ENCODE measurements around the gene LHFPL6.
"Not testable (repeated sequence)": the region's sequence is repeated elsewhere in the genome, so short reads cannot be mapped to it uniquely, and the experiment has no call there.

LHFPL6 gene

DNA sequence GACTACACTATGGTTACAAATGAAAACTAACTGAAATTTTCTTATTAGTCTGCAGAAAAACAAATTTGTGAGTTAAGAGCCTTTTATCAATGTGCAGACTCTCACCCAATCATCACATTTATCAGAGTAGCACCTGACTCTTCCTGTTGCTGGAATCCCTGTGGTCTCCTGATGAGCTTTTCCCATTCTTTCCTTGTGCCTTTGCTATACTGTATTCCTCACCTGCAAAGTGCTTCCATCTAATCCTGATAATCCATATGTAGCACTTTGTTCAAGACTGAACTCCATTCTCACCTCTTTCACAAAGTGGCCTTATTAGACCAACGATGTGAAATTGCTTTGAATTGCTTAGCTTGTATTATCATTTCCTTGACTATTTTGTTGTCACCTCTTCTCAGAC is 225.3 kb downstream of the LHFPL6 start:
- no peak for DNase-seq

DNA sequence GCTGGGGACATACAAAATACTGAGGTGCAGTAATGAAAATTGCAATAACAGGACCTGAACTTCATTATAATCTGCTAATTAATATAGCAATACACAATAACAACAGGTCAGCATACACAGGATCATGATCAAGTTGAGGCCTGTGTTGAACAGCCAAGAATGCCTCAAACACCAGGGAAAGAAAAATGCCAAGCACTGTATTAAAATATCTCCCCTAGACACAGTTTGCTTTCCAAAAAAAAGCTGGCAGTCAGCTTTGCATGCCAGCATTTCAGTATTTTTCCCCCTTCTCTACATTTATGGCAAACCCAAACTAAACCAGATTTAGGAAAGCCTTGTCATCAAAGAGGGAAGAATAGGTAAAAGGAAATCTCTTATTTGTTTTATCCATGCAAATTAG is 226.9 kb downstream of the LHFPL6 start:
- DNase-seq, result no peak

DNA sequence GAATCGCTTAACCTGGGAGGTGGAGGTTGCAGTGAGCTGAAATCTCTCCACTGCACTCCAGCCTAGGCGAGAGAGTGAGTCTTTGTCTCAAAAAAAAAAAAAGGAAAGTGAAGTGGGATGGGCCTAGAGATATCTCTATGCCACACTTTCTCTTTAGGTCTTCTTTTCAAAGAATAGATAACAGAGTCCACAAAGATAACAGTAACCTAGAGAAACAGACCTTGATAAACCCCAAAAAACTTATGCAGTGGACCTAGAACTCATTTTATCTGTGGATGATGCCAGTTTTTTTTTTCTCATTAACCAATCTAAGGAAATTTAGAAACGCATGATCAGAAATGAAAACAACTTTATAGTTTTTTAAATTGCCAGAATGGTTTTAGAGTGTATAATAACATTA is 227.4 kb downstream of the LHFPL6 start:
- no peak for DNase-seq

DNA sequence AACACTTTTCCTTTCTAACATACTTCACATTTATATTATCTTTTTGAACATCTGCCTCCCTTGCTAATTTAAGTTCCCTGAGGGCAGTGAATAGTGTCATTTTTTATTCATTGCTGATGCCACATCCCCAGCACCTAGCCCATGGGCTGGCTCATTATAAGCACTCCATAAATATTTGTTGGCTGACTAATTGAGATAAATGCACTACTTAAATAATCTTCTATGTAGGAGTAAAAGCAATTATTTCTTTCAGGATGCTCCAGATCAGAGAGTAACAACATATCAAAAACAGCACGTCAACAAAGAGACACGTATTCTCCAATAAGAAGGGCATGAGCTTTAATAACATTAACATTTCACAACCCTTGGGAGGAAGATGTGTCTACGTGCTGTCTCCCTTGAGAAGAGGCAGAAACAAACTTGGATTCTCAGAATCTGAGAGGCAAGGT is 228.2 kb downstream of the LHFPL6 start:
- no peak for DNase-seq

DNA sequence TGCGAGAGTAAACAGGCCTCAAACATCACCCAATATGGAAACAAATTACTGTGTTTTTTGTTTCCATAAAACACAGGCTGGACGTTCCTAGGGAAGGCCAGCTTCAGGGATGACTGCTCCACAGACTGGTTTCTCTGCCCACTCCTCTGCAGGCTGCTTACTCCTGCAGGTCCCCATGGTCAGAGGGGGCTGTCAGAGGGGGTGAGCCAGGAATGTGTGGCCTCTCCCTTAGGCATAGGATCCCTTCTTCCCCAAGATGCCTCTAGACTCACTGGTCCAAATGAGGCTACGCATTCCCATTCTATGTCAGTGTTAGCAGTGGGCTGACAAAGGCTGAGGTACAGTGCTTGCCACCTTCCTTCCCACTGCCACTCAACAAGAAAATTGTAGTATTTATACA is 229.8 kb downstream of the LHFPL6 start:
- no peak for DNase-seq

DNA sequence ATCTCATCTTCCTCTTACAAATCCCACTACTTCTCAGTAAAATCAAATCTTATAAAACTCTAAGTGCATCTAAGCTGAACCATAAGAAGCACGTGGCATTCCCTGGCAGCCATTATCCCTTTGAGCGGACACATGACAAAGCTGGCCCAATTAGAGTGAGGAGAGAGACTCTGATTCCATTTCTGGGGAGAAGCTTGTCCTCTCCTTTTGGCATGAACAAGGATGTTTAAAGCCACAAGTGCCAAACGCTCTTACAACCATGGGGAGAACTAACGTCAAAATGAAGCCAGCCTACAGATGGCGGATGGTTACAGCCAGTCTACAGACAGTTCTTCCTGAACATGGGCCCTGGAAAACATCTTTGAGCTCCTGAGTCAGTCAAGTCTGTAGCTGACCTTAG is 231.3 kb downstream of the LHFPL6 start:
- DNase-seq, result no peak

DNA sequence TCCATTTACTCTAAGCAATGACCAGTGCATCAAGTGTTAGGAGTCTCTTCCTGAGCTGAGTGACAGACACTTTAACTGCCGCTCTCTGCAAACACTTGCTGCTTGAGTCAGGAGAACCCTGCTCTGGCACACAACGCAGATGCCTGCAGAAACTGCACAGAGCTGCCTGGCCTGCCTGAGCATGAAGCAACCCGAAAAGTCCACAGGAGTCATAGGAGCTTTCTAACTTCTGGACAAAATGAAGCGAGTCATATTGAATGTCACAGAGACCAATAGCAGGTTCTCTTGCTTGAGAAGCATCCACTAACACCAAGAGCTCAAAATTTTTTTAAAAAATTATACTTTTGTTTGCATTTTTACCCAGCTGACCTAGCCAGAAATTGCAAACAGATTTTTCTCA is 232.4 kb downstream of the LHFPL6 start:
- DNase-seq, result no peak

DNA sequence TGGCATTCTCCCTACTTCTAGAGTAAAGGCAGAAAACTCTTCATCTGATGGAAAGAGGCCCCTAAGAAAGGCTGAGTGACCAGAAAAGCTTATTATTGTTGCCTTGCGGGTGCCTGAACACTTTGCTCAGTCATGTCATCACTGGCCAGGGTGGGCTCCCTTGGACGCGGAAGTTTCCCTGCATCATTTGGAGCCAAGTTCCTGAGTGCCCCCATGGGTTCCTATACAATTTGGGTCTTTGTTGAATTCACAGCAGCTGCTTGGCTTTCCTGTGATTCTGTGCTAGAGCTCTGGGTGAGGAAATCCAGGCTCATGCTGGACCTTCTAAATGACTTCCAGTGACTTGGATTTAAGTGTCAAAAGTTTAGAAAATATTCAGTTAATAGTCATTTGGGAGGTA is 232.9 kb downstream of the LHFPL6 start:
- DNase-seq, result no peak

DNA sequence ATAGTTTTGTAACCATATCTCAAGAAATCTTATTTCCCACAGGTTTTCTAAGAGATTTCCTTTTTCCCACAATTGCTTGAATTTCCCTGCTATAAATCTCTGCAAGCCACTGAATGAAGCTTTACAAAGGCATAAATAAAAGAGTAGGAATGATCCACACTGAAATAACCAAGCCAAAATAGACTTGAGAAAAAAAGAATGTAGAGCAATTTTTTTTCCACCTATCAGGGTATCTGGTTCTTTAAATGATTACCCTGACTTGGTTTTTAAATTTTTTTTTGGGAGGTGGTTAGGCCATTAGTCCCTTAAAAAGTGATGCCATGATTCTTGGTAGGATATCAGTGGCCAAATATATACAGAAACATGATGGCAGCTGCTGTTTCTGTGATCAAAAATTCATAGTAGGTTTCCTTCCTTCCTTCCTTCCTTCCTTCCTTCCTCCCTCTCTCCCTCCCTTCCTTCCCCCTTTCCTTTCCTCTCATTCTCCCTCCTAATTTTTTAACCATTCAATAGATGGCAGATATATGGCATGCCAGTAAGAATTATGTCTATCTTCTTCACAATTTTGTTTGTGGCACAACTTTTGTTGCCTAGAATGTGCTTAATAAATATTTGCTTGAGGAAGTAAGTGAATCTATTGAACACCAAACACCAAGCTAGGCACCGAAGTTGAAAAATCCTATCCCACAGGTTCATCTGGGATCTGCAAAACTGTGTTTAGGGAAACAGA is 233.7 kb downstream of the LHFPL6 start:
- DNase-seq, result no peak

DNA sequence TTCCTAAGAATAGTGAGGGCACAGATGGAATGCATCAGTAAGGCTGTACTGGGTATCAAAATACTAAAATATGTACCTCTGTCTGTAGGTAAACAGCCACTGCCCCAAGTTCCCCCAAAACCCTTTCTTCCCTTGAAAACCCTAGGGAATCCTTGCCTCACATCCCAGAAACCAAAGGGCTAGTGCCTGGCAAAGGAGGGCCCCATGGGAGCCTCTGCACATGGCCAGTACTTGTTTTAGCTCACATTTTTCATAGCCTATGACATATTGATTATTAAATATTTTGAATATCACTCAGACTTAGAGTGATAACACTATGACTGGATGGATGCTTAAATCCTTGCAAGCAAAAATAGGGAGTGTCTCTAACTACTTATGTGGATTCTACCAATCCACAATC is 237.1 kb downstream of the LHFPL6 start:
- DNase-seq, result no peak

DNA sequence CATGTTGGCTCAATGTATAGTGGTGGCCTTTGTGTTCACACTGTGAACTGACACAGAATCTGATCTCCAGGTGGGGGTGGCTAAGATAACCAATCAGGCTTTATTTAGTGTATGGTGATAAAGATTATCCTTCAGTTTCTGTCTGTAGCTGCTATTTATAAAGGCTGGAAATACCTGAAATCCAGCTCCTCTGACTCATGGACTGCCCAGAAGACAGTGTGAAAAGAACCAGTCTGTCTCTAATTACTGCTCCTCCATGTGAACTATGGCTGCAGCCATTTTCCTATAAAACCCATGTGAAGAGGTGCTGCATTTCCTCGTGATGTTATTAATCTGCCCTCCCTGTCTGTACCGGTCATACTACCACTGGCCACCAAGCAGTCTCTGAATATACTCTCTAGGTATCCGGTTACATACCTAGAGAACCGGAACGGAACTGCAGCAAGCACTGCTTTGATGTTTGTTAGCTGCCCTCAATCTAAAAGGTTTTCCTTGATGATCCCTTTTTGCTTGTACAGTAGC is 238.0 kb downstream of the LHFPL6 start:
- no peak for DNase-seq

DNA sequence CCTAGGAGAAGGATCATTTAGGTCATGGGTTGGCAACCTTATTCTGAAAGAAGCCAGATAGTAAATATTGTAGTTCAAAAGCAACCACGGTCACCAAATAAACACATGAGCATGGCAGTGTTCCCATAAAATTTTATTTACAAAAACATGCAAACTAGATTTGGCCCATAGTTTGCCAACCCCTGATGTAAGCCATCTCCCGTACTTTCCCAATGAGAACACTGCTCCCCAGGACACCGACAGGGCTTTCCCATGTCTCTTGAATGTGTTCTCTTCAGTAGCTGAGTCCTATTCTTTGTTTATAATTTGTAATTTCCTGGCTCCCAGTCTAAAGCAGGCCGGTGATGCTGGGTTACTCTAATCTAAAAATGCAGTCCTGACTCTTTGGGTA is 239.6 kb downstream of the LHFPL6 start:
- no peak for DNase-seq

DNA sequence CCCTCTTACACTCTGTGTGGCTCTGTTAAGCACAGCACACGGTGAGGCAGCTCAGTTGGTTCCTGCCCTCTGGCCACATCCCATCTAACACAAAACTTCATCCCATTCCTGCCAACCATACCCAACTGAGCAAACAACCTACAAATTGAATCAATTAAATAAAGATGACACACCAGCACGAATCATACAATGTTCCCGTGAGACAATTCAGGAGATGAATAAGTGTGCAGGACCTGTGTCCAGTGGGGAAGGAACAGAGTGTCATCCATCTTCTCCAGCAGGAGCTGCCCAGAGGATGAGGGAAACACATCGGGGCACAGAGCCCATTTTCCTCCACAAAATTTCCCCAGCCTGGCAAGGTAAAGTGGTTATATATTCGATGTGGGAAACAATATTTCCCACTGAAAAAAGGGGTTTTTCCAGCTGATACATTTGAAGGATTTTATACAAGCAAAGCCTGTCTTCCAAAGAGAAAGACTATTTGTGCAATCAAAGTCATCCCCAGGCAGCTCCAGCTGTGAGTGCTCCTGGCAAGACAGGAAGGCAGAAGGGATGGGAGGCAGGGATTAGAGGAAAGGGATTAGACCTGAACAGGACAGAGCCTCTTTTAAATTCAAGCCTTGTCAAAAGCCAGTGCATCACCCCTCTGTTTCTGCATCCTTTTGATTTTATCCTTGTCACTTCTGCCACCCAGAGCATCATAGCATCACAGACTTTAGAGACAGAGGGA is 240.2 kb downstream of the LHFPL6 start:
- no peak for DNase-seq

DNA sequence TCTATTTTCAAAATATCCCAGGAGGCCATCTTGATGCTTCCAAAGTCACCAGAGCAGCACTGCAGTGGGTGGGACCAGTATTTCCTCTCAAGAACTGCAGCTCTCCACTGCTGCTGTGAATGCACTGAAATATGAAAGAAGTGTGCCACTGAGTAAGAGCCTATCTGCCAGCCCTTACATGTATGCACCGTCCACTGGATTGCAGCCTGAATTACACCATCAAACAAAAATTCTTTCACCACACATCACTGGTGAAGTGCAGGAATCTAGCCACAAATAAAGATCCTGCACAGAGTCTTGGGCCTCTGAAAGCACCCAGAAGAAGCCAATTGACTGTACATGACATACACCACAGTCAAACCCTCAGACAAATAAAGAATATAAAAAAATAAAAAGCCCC is 249.0 kb downstream of the LHFPL6 start:
- DNase-seq, result no peak

DNA sequence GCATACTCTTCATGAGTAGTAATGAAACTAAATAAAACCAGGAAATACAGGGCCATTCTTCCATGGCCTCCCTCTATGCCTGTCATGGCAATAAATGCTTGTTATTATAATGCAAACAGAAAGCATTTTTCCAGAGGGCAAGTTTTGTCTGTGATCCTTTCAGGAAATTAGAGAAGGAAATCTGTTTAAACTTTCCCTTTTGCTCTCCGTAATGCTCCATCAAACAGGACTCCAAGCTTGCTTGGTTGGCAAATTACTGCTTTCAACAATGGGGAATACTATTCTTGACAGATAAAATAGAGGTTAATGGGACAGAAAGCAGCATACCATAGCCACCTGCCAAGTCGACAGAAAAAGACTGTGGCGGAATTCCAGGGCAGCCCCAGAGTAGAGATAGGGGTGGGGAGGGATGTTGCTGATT is 252.5 kb downstream of the LHFPL6 start:
- DNase-seq, result no peak

DNA sequence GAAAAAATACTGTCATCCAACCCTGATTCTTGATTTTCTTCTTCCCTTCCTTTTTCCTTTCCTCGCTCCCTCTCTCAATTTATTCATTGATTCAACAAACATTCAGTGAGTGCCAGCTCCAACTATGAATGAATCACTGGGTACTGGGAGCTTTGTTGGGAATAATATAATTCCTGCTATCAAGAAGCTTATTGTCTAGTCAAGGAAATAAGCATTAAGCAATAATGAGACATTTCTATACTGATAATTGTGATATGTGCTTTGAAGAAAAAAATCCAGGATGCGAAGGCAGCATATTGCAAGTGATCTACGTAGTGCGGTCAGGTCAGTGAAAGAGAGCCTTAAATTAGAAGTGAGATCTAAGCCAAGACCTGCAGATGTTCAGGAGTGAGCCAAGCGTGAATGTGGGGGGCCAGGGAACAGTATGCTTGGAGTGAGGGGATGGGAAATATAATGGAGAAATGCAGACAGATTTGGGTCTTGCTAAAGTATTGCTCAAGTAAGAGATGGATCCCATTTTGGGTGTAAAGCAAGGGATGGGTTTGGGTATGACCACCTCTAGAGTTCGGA is 253.5 kb downstream of the LHFPL6 start:
- no peak for DNase-seq

DNA sequence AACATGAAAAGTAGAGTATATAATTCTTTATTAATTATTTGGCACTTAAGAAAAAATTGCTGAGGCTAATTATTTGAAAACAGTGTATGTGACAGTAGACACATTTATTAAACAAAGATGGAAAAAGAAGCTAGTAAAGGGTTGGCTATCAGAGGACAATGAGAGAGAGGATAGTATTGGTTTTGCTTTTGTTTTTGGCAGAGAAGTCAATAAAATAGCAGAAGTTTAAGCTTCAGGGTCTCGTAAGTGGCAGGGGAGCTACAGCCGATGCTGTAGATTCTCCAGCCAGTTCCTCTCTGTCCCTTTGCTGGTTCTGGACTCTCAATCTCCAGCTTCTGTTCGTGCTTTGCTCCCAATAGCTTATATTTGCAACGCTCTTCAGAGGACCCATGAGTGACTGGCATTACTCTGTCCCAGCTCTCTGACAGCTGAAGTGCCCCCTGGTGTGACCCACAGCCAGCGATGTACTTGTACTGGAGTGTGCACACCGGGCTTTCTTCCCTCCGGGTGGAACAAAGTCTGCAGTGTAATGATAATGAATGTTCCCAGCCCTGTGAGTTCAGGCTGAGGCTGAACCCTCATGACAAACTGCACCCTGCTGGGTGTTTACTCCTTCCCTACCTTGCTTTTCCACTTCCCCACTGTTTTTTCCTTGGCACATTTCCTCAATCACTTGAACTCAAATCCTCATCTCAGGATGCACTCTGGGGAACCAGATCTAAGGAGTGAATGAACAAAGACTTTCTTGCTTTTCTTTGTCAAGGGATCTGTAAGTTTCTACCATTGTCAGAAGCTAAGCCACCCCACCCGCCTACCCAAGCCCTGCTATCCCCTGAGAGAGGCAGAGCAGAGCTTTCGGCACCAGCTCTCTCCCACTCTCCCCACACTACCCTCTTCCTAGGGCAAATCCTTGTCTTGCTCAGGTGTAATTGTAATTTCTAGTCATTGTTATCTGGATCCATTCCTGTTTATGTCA is 254.8 kb downstream of the LHFPL6 start:
- no peak for DNase-seq

DNA sequence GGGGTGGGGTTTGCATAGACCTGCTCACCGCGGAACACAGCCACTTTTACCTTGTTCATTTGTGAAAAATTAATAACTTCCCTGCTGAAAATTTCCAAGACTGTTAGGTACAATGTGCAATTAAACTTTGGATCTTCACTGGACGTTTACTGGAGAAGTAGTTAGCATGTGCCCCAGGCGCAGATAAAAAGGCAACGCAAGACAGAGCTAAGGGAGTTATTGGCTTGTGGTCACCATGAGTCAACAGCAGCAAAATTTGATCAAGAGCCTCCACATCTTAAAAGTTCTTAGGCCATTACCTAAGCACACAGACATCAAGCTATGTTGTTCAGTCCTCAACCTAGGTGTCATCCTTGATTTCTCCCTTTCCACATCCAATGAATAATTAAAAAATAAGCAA is 257.0 kb downstream of the LHFPL6 start:
- DNase-seq, result no peak

DNA sequence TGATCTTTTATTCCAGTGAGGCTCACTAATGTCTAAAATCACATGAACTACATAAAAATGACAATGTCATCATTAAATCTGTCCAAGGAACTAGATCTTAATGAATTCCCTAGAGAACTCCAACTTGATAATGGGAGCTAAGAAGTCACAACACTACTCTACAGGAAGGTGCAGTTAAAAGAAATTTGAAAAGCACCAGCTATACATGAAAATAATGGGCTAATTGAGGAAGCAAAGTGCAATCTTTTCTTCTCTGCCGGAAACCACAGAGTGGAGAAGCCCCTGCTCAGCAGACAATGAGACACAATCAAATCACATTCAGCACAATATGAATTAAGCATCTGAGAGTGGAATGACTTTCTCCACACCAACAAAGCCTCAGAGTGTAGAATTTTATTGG is 261.7 kb downstream of the LHFPL6 start:
- DNase-seq, result no peak

DNA sequence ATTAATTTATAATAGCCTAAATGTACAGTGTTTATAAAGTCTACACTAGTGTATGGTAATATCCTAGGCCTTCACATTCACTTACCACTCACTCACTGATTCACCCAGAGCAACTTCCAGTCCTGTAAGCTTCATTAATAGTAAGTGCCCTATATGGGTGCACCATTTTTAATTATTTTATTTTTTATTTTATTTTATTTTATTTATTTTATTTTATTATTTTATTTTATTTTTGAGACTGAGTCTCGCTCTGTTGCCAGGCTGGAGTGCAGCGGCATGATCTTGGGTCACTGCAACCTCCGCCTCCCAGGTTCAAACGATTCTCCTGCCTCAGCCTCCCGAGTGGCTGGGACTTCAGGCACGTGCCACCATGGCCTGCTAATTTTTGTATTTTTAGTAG is 264.9 kb downstream of the LHFPL6 start:
- DNase-seq, result not testable (repeated sequence)

DNA sequence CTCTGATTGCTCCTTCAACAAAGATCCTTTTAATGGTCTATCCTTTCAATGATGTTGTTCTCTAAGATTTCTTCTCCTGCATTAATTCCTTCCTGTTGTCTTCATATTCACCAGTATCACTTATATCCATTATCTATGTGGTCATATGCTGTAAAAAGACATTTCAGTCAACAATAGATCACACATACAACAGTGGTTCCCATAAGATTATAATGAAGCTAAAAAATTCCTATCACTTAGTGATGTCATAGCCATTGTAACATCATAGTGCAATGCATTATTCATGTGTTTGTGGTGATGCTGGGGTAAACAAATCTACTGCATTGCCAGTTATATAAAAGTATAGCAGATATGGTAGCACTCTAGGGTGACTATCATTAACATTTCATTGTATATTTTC is 266.1 kb downstream of the LHFPL6 start:
- no peak for DNase-seq

DNA sequence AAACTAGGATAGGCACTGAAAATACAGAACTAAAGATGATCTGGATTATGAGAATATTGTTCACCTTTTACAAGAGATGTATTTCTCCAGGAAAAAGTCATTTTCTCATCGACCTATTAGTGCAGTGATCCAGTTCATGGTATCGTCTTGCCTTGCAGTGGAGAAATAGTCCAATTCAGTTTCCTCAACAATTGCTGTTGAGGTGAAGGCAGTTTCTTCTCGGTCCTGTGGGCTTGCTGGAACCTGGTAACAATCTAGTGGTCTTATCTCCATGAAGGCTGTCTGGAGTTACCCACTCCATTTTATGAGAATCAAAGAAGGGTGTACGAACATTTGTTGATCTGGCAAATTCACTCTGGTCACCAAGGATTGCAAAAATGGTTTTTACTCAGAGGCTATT is 266.8 kb downstream of the LHFPL6 start:
- DNase-seq, result no peak

DNA sequence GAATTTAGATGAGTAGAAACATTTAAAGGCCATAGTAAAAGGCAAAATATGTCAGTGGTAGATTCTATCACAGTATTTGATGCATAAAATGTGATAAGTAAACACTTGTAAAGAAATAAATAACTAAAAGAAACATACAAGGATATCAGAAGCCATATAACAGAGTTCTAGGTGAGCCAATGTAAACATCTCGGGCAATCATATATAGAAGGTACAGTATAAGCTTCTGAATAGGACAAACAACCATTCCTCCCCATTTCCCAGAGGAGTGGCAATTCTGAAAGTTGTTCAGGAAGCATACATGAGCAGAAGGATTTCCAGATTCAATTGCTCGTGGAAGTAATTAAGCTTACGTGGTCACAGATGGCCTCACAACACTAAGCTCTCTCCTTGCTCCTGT is 267.3 kb downstream of the LHFPL6 start:
- DNase-seq, result no peak
